Adrenal gland (tissue), 12 donors: ENCODE results near the gene SRMS. TPM values are rescaled to one million over a fixed set of nuclear protein-coding genes. Genes with fewer than 3 reads are reported as not detected.
A peak's percentile ranks its signal among the peaks of the same experiment; 100 is the strongest.
"Not testable (repeated sequence)": the region's sequence is repeated elsewhere in the genome, so short reads cannot be mapped to it uniquely, and the experiment has no call there.

Source experiments
- DNase-seq, 7 donors: peaks; one replicate each; pipeline ENCODE4 v3.0.0-alpha.2; 2019 to 2020
- H3K27ac ChIP-seq, 5 donors: fragments of 200-600 bp; sonication (generic) in 4 of 5; 1 replicate in 3 of 5; 2 replicates in 2 of 5; pipeline versions ENCODE4 v1.5.1 to v1.8.0; 2016 to 2020; ENCODE audit warnings: mild to moderate bottlenecking in 1 of 5
- H3K27me3 ChIP-seq: fragments of 200-600 bp; 2 replicates; pipeline ENCODE4 v1.8.0; 2021
- H3K36me3 ChIP-seq, 2 donors: fragments of 200-600 bp; replicated peaks in 1 of 2; 1 replicate in 1 of 2; 2 replicates in 1 of 2; pipeline versions ENCODE4 v1.5.1 to v1.8.0; 2018 to 2022
- H3K4me1 ChIP-seq, 2 donors: fragments of 200-600 bp; replicated peaks in 1 of 2; 1 replicate in 1 of 2; 2 replicates in 1 of 2; pipeline versions ENCODE4 v1.5.1 to v1.8.0; 2018 to 2021
- H3K4me3 ChIP-seq, 4 donors: fragments of 200-600 bp; sonication (generic) in 3 of 4; one replicate each; pipeline ENCODE4 v1.5.1; 2016 to 2018
- H3K9me3 ChIP-seq, 3 donors: fragments of 200-600 bp; sonication (generic) in 1 of 3; replicated peaks in 1 of 3; 1 replicate in 2 of 3; 2 replicates in 1 of 3; pipeline versions ENCODE4 v1.5.1 to v1.8.0; 2016 to 2021
- CTCF ChIP-seq, 6 experiments: fragments of 450-650 bp in 4 of 6; fragments of 200-600 bp in 2 of 6; sonication (generic) in 1 of 6; IDR thresholded peaks; 1 replicate in 5 of 6; 2 replicates in 1 of 6; pipeline versions ENCODE4 v1.5.1 to v1.8.0; 2016 to 2021; ENCODE audit warnings: antibody characterized with exemption in 6 of 6, mild to moderate bottlenecking in 2 of 6, moderate library complexity in 1 of 6
- POLR2A ChIP-seq, 2 donors: fragments of 450-650 bp; IDR thresholded peaks; one replicate each; pipeline ENCODE4 v1.6.1; 2017; ENCODE audit warnings: antibody characterized with exemption in 2 of 2, mild to moderate bottlenecking in 2 of 2, moderate library complexity in 1 of 2
- WGBS, 4 donors: extraction: QIAGEN DNeasy Blood & Tissue Kit in 2 of 4; methylation state at CpG; one replicate each; pipeline versions ENCODE4 v1.1.5 to v1.1.7; 2013 to 2017; 5-methylcytosine and 5-hydroxymethylcytosine counted together
- intact Hi-C, 2 donors: fragments of 100-400 bp; cut with DNase I; formaldehyde crosslinking; loops; one replicate each; pipeline versions ENCODE4 v1.14.1 to v1.15.0; 2022 to 2023
- polyA plus RNA-seq, 3 donors: library from polyadenylated mRNA; stranded (reverse); fragments of 200-250 nt in 2 of 3; fragments of 350-450 nt in 1 of 3; fragmentation: Illumina TruSeq in 1 of 3; extraction: RNeasy Lipid Tissue Mini Kit (QIAGEN cat#74804) in 1 of 3; gene quantifications; one replicate each; pipeline ENCODE4 v1.2.3, GENCODE V29; 2013 to 2014
- total RNA-seq, 9 donors: library from RNA; depleted of rRNA in 4 of 9; stranded (reverse); fragments of >200 nt in 4 of 9; fragments of 120-200 nt in 1 of 9; fragmentation: NEBNext Ultra II Directional in 1 of 9; extraction: Animal tissue kit (Norgen Biotek cat#: 25700) in 1 of 9; gene quantifications; one replicate each; pipeline versions ENCODE4 v1.1.0 to v1.2.4, GENCODE V29; 2013 to 2023
- donor health status: healthy with polysubstance abuse.
- donor health status: Bipolar disorder and iron deficiency.
- donor health status: DM: yes; HTN: yes; CAD: no.
- donor health status: DM: no; HTN: no; CAD: no.
- donor health status: DM: no; HTN: no; CAD: no.
- donor health status: DM: yes; HTN: yes; CAD: no.

Gene SRMS
- total and polyA plus RNA-seq, 12 donors: not detected

DNA sequence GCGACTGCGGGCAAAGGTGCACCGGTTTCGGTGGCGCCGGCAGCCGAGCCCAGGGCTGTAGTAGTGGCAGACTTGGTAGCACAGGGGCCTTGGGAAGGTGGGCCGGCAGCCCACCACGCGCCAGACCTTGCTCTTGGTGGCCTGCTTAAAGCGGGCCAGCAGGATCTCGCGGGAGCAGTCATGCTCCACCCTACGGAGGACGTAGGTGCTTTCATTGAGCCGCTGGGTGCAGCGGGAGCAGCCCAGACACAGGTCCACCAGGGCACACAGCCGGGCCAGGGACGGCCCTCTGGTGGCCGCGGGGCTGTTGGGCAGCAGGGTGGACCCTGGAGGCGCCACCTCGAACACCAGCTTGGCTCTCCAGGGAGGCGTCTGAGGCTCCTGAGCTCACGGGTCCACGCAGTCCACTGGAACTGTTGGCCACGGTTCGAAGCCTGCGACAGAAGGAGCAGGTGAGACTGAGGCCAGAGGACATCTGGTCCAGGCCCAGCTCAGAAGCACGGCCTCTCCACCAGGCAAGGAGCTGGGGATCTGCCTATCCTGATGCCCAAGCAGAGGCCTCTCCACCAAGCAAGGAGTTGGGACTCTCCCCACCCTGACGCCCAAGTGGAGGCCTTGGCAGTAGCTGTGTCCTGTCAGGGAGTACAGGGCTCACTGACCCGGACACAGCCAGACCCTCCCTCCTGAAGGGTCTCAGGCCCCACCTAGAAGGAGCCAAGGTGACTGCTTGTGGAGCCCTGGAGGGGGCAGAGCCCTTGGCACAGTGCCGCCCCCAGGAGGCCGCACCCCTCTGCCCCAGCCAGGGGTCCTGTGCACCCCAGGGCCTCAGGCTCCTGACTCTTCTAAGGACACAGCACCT lies 25.5 kb upstream of the SRMS start:
- H3K27ac ChIP-seq: peak overlapping the region in 1 of 5 donors; percentile 85
- DNase-seq: no peak
- no peaks in the 10 kb centered on the region for H3K36me3 ChIP-seq
- H3K9me3 ChIP-seq: no peaks in the 10 kb centered on the region
- intact Hi-C loops: no loop called here
- WGBS, 4 donors: 72 to 100% (median 87%) methylated on average over 8 to 34 of the region's 34 CpGs
- peak overlapping the region in 3 of 4 donors; percentile 56 to 83 (median 74) for H3K4me3 ChIP-seq
- no peaks in the 10 kb centered on the region for H3K27me3 ChIP-seq
- H3K4me1 ChIP-seq: peaks cover 5 to 6% of the 10 kb centered on the region in 2 donors
- TF ChIP-seq CTCF (IDR thresholded peaks at IDR 0.05) (peak in 1 of 6 experiments; percentile 12), POLR2A (IDR thresholded peaks at IDR 0.05) (no peak)

DNA sequence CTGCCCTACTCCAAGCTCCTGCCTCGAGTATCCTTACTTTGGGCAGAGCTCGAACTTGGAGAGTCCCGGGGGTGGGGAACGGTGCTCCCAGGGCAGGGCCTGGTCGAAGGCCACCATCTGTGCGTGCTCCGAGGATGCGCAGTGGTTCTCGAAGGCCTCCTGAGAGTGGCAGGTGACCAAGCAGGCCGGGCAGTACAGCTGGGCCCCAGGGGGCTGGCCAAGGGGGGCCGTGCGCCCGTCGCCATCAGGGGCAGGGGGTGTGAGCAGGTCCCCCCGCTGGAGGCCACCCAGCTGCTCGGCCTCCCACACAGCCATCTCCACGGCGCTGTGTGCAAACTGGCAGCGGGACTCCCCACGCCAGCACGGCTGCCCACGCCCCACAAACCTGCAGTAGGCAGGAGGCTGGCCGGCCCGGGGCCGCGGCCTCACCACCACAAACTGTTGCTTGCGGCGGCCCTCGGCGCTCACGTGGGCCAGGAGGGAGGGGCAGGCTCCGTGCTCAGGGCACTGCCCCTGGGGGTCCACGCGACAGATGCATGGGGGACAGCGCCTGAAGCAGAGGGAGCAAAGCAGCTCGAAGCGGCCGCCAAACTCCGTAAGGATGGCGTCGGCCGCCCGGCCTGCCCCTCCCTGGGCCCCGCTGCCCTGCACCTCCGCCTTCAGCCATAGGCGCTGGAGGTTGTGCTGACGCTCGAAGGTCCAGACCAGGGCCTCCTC lies 24.7 kb upstream of the SRMS start:
- Histone ChIP-seq H3K4me3 (no peak overlapping the region), H3K27me3 (no peaks in the 10 kb centered on the region), H3K4me1 (peaks cover 5 to 6% of the 10 kb centered on the region in 2 donors), H3K9me3 (no peaks in the 10 kb centered on the region), H3K27ac (no peak overlapping the region), H3K36me3 (no peaks in the 10 kb centered on the region)
- WGBS, 4 donors: 74 to 90% (median 87%) methylated on average over 4 to 48 of the region's 48 CpGs
- intact Hi-C loops: no loop called here
- DNase-seq: no peak
- no peak for TF ChIP-seq POLR2A (IDR thresholded peaks at IDR 0.05)
- TF ChIP-seq CTCF (IDR thresholded peaks at IDR 0.05): no peak

DNA sequence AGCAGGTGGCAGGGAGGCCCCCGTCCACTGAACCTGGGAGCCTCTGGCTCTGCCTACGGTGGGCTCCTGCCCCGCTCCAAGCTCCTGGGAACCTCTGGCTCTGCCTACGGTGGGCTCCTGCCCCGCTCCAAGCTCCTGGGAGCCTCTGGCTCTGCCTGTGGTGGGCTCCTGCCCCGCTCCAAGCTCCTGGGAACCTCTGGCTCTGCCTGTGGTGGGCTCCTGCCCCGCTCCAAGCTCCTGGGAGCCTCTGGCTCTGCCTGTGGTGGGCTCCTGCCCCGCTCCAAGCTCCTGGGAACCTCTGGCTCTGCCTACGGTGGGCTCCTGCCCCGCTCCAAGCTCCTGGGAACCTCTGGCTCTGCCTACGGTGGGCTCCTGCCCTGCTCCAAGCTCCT lies 23.5 kb upstream of the SRMS start:
- WGBS, 4 donors: 57% methylated on average over 4 to 8 of the region's 11 CpGs; no CpG with 5 or more reads in 2 of the 4 donors

DNA sequence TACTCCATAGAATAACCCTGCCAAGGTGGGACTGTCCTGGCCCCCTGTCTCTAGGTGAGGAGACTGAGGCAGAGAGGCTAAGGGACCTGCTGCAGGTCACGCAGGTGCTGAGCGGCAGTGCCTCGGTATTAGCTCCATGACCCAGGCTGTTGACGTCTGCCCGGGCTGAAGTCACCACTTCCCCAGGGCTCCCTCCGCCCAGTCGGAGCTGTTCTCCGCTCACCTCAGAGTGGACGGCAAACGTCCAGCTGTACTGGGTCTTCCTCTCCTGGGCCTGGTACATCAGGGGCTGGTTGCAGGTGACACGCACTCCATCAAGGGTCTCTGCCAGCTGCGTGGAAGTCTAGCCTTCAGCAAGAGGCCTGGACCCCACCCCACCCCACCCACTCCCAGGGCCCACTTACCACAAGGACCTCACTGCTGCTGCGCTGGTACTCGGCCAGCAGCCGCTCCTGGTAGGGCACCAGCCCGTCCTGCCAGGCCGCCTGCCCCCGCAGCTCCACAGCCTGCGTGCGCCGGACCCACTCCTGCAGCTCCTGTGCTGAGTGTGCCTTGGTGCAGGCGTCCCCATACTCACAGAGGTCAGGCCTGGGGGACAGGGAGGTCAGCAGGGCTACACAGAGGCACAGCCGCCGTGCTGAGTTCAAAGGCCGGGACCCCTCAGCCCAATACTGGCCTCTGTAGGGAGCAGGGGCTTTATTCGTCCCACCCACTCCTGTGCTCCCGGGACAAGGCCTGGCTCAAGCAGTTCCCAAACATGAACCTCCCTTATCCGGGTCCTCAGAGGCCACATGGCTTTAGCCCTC lies 22.9 kb upstream of the SRMS start:
- Histone ChIP-seq H3K4me3 (no peak overlapping the region), H3K27ac (no peak overlapping the region), H3K4me1 (peaks cover 5 to 6% of the 10 kb centered on the region in 2 donors), H3K9me3 (no peaks in the 10 kb centered on the region), H3K36me3 (no peaks in the 10 kb centered on the region), H3K27me3 (no peaks in the 10 kb centered on the region)
- no peak for DNase-seq
- 60 to 93% (median 88%) methylated on average over 1 to 28 of the region's 28 CpGs for WGBS, 4 donors
- intact Hi-C loops: no loop called here
- TF ChIP-seq POLR2A (IDR thresholded peaks at IDR 0.05): no peak
- TF ChIP-seq CTCF (IDR thresholded peaks at IDR 0.05): no peak

More for the DNA sequence above, 23.5 kb upstream of the SRMS start:
- H3K4me3 ChIP-seq, intact Hi-C loops, H3K27me3 ChIP-seq, H3K9me3 ChIP-seq, H3K4me1 ChIP-seq, H3K27ac ChIP-seq, DNase-seq, H3K36me3 ChIP-seq: not testable (repeated sequence)
